HEK293T (cell line): ENCODE data around the gene RGS14.

Source experiments
- BHLHE40 ChIP-seq: fragments of 450-650 bp; IDR thresholded peaks from 2 replicates; pipeline ENCODE4 v1.6.1; 2016; ENCODE audit warnings: mild to moderate bottlenecking, moderate library complexity, borderline replicate concordance
- ELF4 ChIP-seq: fragments of 450-650 bp; IDR thresholded peaks from 2 replicates; pipeline ENCODE4 v1.6.1; 2017; ENCODE audit warnings: antibody characterized with exemption
- FOXA1 ChIP-seq: fragments of 450-650 bp; IDR thresholded peaks from 2 replicates; pipeline ENCODE4 v1.6.1; 2016; ENCODE audit warnings: mild to moderate bottlenecking
- FOXK2 ChIP-seq: fragments of 450-650 bp; IDR thresholded peaks from 2 replicates; pipeline ENCODE4 v1.6.1; 2016; ENCODE audit warnings: mild to moderate bottlenecking
- FOXM1 ChIP-seq: fragments of 450-650 bp; IDR thresholded peaks from 2 replicates; pipeline ENCODE4 v1.6.1; 2017; ENCODE audit warnings: mild to moderate bottlenecking, borderline replicate concordance
- LEF1 ChIP-seq: fragments of 450-650 bp; IDR thresholded peaks from 2 replicates; pipeline ENCODE4 v1.6.1; 2017; ENCODE audit warnings: mild to moderate bottlenecking, borderline replicate concordance
- SUZ12 ChIP-seq: fragments of 450-650 bp; IDR thresholded peaks from 2 replicates; pipeline ENCODE4 v1.6.1; 2016; ENCODE audit warnings: mild to moderate bottlenecking
- ZNF384 ChIP-seq: fragments of 450-650 bp; IDR thresholded peaks from 2 replicates; pipeline ENCODE4 v1.6.1; 2016

- no peak for TF ChIP-seq SUZ12
- TF ChIP-seq LEF1, result no peak
- TF ChIP-seq ZNF384, result no peak
- TF ChIP-seq FOXA1, result no peak
- TF ChIP-seq FOXK2, result no peak
- no peak for TF ChIP-seq ELF4
- TF ChIP-seq BHLHE40, result no peak
- TF ChIP-seq FOXM1, result no peak
Measured at GRCh38 chr5:177355868-177356168, 1.9 kb upstream of the RGS14 start.
